ENCODE results near the gene GABRG3. TPM values are rescaled to one million over a fixed set of nuclear protein-coding genes. Genes with fewer than 3 reads are reported as not detected.

GABRG3 gene
- total RNA-seq, 1 donor from 2014 or later: 0.54 TPM

DNA sequence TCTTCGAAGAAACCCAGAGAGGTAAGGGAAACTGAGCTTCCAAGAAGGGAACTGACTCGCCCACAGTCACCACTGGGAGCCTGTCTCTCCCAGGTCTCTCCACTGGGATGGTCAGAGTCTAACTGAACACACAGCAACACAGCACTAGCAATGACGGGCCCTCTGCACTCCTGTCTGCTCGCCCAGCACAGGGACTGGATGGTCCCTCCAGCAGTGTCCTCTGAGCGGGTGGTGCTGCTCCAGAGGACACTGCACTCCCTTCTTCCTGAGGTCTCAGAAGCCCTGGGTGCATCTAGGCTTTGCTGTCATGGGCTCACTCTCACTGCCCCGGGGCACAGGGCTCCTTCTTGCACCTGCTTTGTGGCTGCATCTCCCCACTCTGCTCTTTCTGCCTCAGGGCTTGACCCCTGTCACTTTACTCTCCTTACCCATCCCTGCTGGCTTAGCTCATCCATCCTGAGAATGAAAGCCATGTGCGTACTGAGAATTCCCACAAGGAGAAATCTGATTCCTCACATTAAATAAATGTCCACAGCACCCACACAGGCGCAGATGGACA, 356.6 kb downstream of the GABRG3 start:
- no peak overlapping the region for H2AFZ ChIP-seq (ENCODE audit: low read depth, low read length)
- H3K27ac ChIP-seq (ENCODE audit: low read depth, low read length): no peak overlapping the region
- Mint-ChIP-seq H3K27me3 (ENCODE audit: low read depth, unreplicated experiment) (peaks cover 4% of the 10 kb centered on the region), H3K27ac (ENCODE audit: unreplicated experiment) (no peak overlapping the region), H3K4me1 (ENCODE audit: low read depth, unreplicated experiment) (no peaks in the 10 kb centered on the region), H3K36me3 (ENCODE audit: low read depth, unreplicated experiment) (no peaks in the 10 kb centered on the region), H3K9me3 (ENCODE audit: unreplicated experiment) (peaks cover 2% of the 10 kb centered on the region), H3K4me3 (ENCODE audit: unreplicated experiment) (no peak overlapping the region)
- no peak for TF ChIP-seq EZH2 (IDR thresholded peaks at IDR 0.05; ENCODE audit: insufficient read depth, low read length)
- TF ChIP-seq, protein P1, sequence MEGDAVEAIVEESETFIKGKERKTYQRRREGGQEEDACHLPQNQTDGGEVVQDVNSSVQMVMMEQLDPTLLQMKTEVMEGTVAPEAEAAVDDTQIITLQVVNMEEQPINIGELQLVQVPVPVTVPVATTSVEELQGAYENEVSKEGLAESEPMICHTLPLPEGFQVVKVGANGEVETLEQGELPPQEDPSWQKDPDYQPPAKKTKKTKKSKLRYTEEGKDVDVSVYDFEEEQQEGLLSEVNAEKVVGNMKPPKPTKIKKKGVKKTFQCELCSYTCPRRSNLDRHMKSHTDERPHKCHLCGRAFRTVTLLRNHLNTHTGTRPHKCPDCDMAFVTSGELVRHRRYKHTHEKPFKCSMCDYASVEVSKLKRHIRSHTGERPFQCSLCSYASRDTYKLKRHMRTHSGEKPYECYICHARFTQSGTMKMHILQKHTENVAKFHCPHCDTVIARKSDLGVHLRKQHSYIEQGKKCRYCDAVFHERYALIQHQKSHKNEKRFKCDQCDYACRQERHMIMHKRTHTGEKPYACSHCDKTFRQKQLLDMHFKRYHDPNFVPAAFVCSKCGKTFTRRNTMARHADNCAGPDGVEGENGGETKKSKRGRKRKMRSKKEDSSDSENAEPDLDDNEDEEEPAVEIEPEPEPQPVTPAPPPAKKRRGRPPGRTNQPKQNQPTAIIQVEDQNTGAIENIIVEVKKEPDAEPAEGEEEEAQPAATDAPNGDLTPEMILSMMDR (IDR thresholded peaks at IDR 0.05; ENCODE audit: insufficient read depth, low read depth, low read length): no peak
- no peak overlapping the region for H3K4me2 ChIP-seq (ENCODE audit: low read length)
- H3K79me2 ChIP-seq (ENCODE audit: insufficient read depth, low read length): no peaks in the 10 kb centered on the region
- DNase-seq (ENCODE audit: low read depth) (no peak), FAIRE-seq (no peak)
- no peaks in the 10 kb centered on the region for H3K36me3 ChIP-seq (ENCODE audit: insufficient read depth, low read length)
- H3K9me3 ChIP-seq (ENCODE audit: insufficient read depth, low read depth, low read length): peaks cover 4% of the 10 kb centered on the region
- no peak overlapping the region for H3K4me3 ChIP-seq (ENCODE audit: insufficient read depth, low read depth, low read length)
- no peaks in the 10 kb centered on the region for H3K27me3 ChIP-seq (ENCODE audit: insufficient read depth, low read length)
- no peaks in the 10 kb centered on the region for H4K20me1 ChIP-seq (ENCODE audit: insufficient read depth, low read length)
- H3K4me1 ChIP-seq (ENCODE audit: insufficient read depth, low read length): peaks cover 3% of the 10 kb centered on the region
- H3K9ac ChIP-seq (ENCODE audit: low read length): no peak overlapping the region

GRCh38 chr15:27328186-27328585, 357.2 kb downstream of the GABRG3 start:
- no peak overlapping the region for H3K27ac ChIP-seq (ENCODE audit: low read depth, low read length)
- no peak overlapping the region for H3K4me3 ChIP-seq (ENCODE audit: insufficient read depth, low read depth, low read length)
- H3K4me2 ChIP-seq (ENCODE audit: low read length): peak overlapping the region; percentile 56
- Mint-ChIP-seq H3K4me3 (ENCODE audit: unreplicated experiment) (no peak overlapping the region), H3K27me3 (ENCODE audit: low read depth, unreplicated experiment) (peaks cover 4% of the 10 kb centered on the region), H3K27ac (ENCODE audit: unreplicated experiment) (no peak overlapping the region), H3K4me1 (ENCODE audit: low read depth, unreplicated experiment) (no peaks in the 10 kb centered on the region), H3K36me3 (ENCODE audit: low read depth, unreplicated experiment) (no peaks in the 10 kb centered on the region), H3K9me3 (ENCODE audit: unreplicated experiment) (peaks cover 2% of the 10 kb centered on the region)
- H3K4me1 ChIP-seq (ENCODE audit: insufficient read depth, low read length): peaks cover 3% of the 10 kb centered on the region
- FAIRE-seq (no peak), DNase-seq (ENCODE audit: low read depth) (no peak)
- H3K36me3 ChIP-seq (ENCODE audit: insufficient read depth, low read length): no peaks in the 10 kb centered on the region
- no peaks in the 10 kb centered on the region for H4K20me1 ChIP-seq (ENCODE audit: insufficient read depth, low read length)
- TF ChIP-seq, protein P1 (IDR thresholded peaks at IDR 0.05; ENCODE audit: insufficient read depth, low read depth, low read length): no peak
- TF ChIP-seq EZH2 (IDR thresholded peaks at IDR 0.05; ENCODE audit: insufficient read depth, low read length): no peak
- H3K9me3 ChIP-seq (ENCODE audit: insufficient read depth, low read depth, low read length): peaks cover 4% of the 10 kb centered on the region
- no peaks in the 10 kb centered on the region for H3K79me2 ChIP-seq (ENCODE audit: insufficient read depth, low read length)
- H3K27me3 ChIP-seq (ENCODE audit: insufficient read depth, low read length): no peaks in the 10 kb centered on the region
- no peak overlapping the region for H3K9ac ChIP-seq (ENCODE audit: low read length)
- H2AFZ ChIP-seq (ENCODE audit: low read depth, low read length): peak overlapping the region; percentile 56

GRCh38 chr15:27328608-27329007, 357.6 kb downstream of the GABRG3 start:
- H3K9me3 Mint-ChIP-seq (ENCODE audit: unreplicated experiment): peaks cover 2% of the 10 kb centered on the region
- Histone ChIP-seq H3K4me1 (ENCODE audit: insufficient read depth, low read length) (peaks cover 3% of the 10 kb centered on the region), H3K9me3 (ENCODE audit: insufficient read depth, low read depth, low read length) (peaks cover 2% of the 10 kb centered on the region), H3K27ac (ENCODE audit: low read depth, low read length) (no peak overlapping the region), H3K9ac (ENCODE audit: low read length) (no peak overlapping the region), H3K79me2 (ENCODE audit: insufficient read depth, low read length) (no peaks in the 10 kb centered on the region), H3K36me3 (ENCODE audit: insufficient read depth, low read length) (no peaks in the 10 kb centered on the region), H3K27me3 (ENCODE audit: insufficient read depth, low read length) (no peaks in the 10 kb centered on the region), H2AFZ (ENCODE audit: low read depth, low read length) (peak overlapping the region; percentile 56), H3K4me3 (ENCODE audit: insufficient read depth, low read depth, low read length) (no peak overlapping the region), H4K20me1 (ENCODE audit: insufficient read depth, low read length) (no peaks in the 10 kb centered on the region), H3K4me2 (ENCODE audit: low read length) (peak overlapping the region; percentile 56)
- H3K4me1 Mint-ChIP-seq (ENCODE audit: low read depth, unreplicated experiment): no peaks in the 10 kb centered on the region
- no peak for FAIRE-seq
- no peak for DNase-seq (ENCODE audit: low read depth)
- no peak overlapping the region for H3K4me3 Mint-ChIP-seq (ENCODE audit: unreplicated experiment)
- TF ChIP-seq, protein P1 (IDR thresholded peaks at IDR 0.05; ENCODE audit: insufficient read depth, low read depth, low read length): no peak
- no peak for TF ChIP-seq EZH2 (IDR thresholded peaks at IDR 0.05; ENCODE audit: insufficient read depth, low read length)
- peaks cover 4% of the 10 kb centered on the region for H3K27me3 Mint-ChIP-seq (ENCODE audit: low read depth, unreplicated experiment)
- no peaks in the 10 kb centered on the region for H3K36me3 Mint-ChIP-seq (ENCODE audit: low read depth, unreplicated experiment)
- H3K27ac Mint-ChIP-seq (ENCODE audit: unreplicated experiment): no peak overlapping the region

Measured in astrocyte (in vitro differentiated cells and primary cell).